Measurements from ENCODE around the gene CAVIN1.
"Not testable (repeated sequence)": the region's sequence is repeated elsewhere in the genome, so short reads cannot be mapped to it uniquely, and the experiment has no call there.

Gene CAVIN1

DNA sequence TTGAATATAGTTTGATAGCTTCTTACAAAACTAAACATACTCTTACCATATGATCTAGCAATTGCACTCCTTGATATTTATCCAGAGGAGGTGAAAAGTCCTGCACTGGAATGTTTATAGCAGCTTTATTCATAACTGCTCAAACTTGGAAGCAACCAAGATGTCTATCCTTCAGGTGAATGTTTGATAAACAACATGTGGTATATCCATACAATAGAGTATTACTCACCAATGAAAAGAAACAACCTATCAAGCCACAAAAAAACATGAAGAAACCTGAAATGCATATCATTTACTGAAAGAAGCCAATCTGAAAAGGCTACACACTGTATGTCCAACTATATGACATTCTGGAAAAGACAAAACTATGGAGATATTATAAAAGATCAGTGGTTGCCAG is 50.9 kb downstream of the CAVIN1 start:
- TF ChIP-seq, protein P1, sequence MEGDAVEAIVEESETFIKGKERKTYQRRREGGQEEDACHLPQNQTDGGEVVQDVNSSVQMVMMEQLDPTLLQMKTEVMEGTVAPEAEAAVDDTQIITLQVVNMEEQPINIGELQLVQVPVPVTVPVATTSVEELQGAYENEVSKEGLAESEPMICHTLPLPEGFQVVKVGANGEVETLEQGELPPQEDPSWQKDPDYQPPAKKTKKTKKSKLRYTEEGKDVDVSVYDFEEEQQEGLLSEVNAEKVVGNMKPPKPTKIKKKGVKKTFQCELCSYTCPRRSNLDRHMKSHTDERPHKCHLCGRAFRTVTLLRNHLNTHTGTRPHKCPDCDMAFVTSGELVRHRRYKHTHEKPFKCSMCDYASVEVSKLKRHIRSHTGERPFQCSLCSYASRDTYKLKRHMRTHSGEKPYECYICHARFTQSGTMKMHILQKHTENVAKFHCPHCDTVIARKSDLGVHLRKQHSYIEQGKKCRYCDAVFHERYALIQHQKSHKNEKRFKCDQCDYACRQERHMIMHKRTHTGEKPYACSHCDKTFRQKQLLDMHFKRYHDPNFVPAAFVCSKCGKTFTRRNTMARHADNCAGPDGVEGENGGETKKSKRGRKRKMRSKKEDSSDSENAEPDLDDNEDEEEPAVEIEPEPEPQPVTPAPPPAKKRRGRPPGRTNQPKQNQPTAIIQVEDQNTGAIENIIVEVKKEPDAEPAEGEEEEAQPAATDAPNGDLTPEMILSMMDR (IDR thresholded peaks at IDR 0.05; ENCODE audit: insufficient read depth, low read depth, low read length, missing control alignments) = no peak
- DNase-seq (ENCODE audit: low read depth) = no peak
- H3K4me3 ChIP-seq (ENCODE audit: low read length) = no peak overlapping the region

DNA sequence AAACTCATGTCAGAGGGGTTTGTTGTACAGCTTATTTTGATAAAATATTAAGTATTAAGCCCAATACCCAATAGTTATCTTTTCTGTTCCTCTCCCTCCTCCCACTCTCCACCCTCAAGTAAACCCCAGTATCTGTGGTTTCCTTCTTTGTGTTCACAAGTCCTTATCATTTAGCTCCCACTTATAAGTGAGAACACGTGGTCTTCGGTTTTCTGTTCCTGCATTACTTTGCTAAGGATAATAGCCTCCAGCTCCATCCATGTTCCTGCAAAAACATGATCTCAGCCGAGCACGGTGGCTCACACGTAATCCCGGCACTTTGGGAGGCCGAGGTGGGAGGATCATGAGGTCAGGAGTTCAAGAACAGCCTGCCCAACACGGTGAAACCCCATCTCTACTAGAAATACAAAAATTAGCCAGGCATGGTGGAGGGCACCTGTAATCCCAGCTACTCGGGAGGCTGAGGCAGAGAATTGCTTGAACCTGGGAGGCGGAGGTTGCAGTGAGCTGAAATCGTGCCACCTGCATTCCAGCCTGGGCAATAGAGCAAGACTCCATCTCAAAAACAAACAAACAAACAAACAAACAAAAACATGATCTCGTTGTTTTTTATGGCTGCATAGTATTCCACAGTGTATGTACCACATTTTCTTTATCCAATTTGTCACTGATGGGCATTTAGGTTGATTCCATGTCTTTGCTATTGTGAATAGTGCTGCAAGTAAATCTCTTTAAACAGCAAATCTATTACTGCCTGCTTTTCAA is 54.1 kb downstream of the CAVIN1 start:
- DNase-seq (ENCODE audit: low read depth); H3K4me3 ChIP-seq (ENCODE audit: low read length): not testable (repeated sequence)

GRCh38 chr17:42368310-42368709 is 54.7 kb downstream of the CAVIN1 start:
- not testable (repeated sequence) for DNase-seq (ENCODE audit: low read depth)

DNA sequence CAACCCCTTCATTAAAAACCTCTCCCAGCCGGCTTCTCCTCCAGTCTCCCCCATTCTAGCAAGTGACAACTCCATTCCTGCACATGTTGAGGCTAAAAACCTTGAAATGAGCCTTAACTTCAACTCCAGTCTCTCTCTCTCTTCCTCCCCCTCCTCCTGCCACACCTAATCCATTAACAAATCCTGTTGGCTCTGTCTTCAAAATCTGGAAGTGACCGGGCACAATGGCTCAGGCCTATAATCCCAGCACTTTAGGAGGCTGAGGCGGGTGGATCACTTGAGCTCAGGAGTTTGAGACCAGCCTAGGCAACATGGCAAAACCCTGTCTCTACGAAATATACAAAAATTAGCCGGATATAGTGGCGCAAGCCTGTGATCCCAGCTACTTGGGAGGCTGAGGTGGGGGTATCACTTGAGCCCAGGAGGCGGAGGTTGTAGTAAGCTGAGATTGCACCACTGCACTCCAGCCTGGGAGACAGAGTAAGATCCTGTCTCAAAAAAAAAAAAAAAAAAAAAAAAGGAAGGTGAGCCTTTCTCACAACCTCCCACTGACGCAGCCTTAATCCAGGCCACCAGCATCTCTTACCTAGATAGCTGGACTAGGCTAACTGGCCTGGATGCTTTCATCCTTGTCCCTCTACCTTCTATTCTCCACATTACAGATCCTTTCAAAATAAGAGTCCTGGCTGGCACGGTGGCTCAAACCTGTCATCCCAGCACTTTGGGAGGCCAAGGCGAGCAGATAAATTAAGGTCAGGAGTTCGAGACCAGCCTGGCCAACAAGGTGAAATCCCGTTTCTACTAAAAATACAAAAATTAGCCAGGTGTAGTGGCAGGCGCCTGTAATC is 56.7 kb downstream of the CAVIN1 start:
- not testable (repeated sequence) for H3K4me3 ChIP-seq (ENCODE audit: low read length); DNase-seq (ENCODE audit: low read depth)

More at GRCh38 chr17:42368310-42368709, 54.7 kb downstream of the CAVIN1 start:
- H3K4me3 ChIP-seq (ENCODE audit: low read length) = not testable (repeated sequence)

DNA sequence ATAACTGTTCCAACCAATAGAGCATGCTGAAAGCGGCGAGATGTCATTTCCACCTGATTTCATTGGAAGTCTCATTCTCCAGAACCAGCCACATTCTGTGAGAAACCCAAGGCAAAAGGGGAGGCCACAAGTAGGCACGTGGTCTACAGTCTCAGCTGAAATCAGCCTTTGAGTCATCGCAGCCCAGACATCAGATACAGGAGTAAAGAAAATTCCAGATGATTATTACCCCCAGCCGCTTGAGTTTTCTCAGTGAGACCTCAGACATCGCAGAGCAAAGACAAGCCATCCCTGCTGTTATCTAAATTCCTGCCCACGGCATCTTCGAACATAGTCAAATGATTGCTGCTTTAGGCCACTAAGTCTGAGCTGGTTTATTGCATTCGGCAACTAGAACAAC is 57.9 kb downstream of the CAVIN1 start:
- DNase-seq (ENCODE audit: low read depth) = no peak
- H3K4me3 ChIP-seq (ENCODE audit: low read length) = no peak overlapping the region
- TF ChIP-seq, protein P1 (IDR thresholded peaks at IDR 0.05; ENCODE audit: insufficient read depth, low read depth, low read length, missing control alignments) = no peak

GRCh38 chr17:42363767-42364585 is 59.1 kb downstream of the CAVIN1 start:
- H3K4me3 ChIP-seq (ENCODE audit: low read length) = no peak overlapping the region
- TF ChIP-seq, protein P1 (IDR thresholded peaks at IDR 0.05; ENCODE audit: insufficient read depth, low read depth, low read length, missing control alignments) = no peak
- no peak for DNase-seq (ENCODE audit: low read depth)

- DNase-seq (ENCODE audit: low read depth) = no peak
- no peak overlapping the region for H3K4me3 ChIP-seq (ENCODE audit: low read length)
- TF ChIP-seq, protein P1 (IDR thresholded peaks at IDR 0.05; ENCODE audit: insufficient read depth, low read depth, low read length, missing control alignments) = no peak
These were observed 59.8 kb downstream of the CAVIN1 start for GRCh38 chr17:42363231-42363630.

DNA sequence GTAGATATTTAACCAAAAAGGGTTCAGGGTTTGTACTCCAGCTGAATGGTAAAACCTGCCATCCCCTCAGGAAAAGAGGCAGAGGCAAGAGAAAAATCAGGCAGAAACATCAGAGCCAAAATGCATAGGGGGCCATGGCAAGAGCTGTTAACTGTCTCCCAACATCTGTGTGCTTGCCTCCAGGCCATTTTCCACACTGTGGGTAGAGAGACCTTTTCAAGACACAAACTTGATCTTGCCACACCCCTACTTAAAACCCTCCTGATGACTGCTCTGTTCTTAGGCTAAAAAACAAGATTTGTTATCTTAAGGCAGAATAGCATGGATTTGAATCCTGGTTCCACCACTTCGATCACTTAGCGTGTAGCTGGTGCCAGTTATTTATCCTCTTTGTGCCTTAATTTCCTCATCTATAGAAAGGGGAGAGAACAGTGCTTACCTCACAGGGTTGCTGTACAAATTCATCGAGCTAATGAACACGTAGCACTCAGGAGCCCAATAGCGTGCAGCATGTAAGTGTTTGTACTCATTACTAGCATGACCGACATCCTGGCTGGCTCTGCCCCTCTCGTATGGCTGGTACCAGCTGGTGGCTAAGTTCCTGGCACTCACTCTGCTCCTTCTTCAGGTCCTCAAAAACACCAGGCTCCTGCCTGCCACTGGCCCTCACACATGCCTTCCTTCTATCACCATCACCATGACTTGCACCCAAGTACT is 60.7 kb downstream of the CAVIN1 start:
- no peak for DNase-seq (ENCODE audit: low read depth)
- TF ChIP-seq, protein P1 (IDR thresholded peaks at IDR 0.05; ENCODE audit: insufficient read depth, low read depth, low read length, missing control alignments) = no peak
- H3K4me3 ChIP-seq (ENCODE audit: low read length) = no peak overlapping the region

All from epithelial cell of esophagus (primary cell).